Prostate gland (tissue), 2 donors: Measurements from ENCODE around the gene GFRA1.

Experiments
- CTCF ChIP-seq, 4 experiments: fragments of 200-600 bp in 2 of 4; fragments of 450-650 bp in 2 of 4; sonication (generic) in 2 of 4; IDR thresholded peaks; 1 replicate in 3 of 4; 2 replicates in 1 of 4; pipeline ENCODE4 v1.5.1; 2016 to 2019; ENCODE audit warnings: antibody characterized with exemption in 4 of 4, mild to moderate bottlenecking in 2 of 4, moderate library complexity in 2 of 4
- POLR2AphosphoS5 ChIP-seq: sonication (generic); formaldehyde crosslinking; IDR thresholded peaks from one replicate; pipeline ENCODE4 v1.6.1; 2017; ENCODE audit warnings: antibody characterized with exemption

GRCh38 chr10:116190883-116191282 is 82.1 kb downstream of the GFRA1 start:
- TF ChIP-seq CTCF (IDR thresholded peaks at IDR 0.05) (no peak), POLR2AphosphoS5 (no peak)
